Skin of body (tissue), 2 donors: ENCODE measurements around the gene RAB30. TPM values are rescaled to one million over a fixed set of nuclear protein-coding genes. Genes with fewer than 3 reads are reported as not detected.
A peak's percentile ranks its signal among the peaks of the same experiment; 100 is the strongest.

Experiments used
- DNase-seq: peaks from one replicate; lab custom pipeline; 2025; lab: John Stamatoyannopoulos, UW
- total RNA-seq: library from RNA; depleted of rRNA; stranded (reverse); fragments of >200 nt; gene quantifications from one replicate; pipeline ENCODE4 v1.2.3, GENCODE V29; 2014

The RAB30 gene, protein sequence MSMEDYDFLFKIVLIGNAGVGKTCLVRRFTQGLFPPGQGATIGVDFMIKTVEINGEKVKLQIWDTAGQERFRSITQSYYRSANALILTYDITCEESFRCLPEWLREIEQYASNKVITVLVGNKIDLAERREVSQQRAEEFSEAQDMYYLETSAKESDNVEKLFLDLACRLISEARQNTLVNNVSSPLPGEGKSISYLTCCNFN
- total RNA-seq: 22.4 TPM

DNA sequence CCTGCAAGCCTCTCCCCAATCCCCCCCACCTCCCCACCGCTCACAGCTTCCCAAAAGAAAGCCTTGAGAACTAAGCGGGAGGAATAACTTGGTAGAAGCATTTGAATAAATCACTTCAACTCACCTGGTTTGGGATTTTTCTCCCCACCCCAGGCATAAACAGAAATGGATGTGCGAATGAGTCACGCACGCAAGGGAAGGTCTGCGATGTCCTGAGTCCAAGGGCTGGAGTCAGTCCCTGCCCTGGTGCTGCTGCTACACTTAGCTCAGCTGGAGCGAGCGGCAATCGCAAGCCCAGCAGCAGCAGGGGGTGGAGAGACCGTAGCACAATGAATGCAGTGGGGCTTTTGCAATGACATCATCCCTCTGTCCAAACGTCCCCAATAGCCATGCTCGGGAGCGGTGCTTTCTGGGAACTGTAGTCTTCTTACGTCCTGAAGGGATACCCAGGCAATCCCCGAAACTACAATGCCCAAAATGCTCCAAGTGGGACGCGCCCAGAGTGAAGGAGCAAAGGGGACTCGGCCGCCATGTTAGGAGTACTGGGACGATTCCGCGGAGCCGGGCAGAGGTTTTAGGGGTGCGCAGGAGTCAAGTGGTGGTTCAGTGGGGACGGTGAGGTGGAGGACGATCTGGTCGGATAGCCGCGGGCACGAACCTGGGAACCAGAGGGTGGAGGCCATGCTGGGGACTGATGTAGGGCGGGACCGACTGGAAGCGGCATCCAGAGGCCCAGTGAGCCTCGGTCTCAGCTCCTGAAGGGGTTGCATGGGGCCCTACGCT, at the start of gene RAB30:
Gene RAB30, minus strand, starts transcription at position 331 of the 783 bp plus-strand sequence. CDS start 74,581 bp downstream, outside the sequence.
- DNase-seq: peak; percentile 100

DNA sequence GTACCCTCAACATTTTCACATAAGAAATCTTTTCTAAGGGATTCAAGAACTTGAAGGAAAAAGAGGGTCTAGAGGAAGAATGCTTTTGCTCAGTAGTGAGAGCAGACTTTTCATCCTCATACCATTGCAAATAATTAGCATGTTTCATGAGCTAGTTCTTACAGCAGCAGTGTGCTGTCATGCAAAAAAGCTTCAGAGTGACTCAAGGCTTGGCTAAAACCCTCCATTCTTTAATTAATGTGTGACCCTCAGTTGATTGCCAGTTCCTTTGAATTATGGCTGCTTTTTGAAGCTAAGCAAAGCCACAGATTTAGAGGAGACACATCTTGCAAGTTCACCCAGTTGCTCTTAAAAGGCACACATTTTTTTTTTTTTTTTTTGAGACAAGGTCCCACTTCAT, 48.6 kb upstream of the RAB30 start:
- DNase-seq: no peak

DNA sequence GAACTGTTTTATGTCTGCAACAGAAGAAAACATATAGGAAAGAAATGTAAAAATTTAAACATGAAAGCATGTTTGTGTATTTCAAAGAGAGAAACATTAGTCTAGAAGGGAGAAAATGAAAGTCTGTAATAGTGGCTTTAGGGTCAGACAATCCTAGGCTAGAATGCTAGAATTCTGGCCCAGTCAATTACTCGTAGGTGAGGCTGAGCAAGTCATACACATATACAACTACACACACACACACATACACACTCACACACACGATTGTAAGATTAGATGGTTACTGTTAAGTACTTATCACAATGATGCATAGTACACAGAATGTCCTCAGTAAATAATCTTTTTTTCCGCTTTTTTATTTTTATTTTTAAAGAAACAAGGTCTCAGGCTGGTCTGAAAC, 47.5 kb upstream of the RAB30 start:
- no peak for DNase-seq

DNA sequence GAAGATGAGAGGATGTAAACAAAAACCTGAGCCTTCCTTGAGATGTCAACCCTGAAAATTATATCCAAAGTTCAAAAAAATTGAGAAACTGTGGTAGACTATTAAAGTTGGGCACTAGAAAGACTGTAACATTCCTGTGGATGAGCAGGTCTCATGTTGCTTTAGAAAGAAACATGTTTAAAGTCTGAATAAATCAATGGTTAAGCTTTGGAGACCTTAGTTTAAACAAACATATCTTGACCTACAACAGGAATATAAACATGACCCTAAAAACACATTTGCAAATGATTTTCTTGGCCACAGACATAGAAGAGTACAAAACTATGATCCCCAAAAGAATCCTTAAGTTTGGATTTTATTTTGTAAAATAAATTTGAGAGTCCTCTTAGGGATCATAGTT, 47.1 kb upstream of the RAB30 start:
- DNase-seq: no peak

DNA sequence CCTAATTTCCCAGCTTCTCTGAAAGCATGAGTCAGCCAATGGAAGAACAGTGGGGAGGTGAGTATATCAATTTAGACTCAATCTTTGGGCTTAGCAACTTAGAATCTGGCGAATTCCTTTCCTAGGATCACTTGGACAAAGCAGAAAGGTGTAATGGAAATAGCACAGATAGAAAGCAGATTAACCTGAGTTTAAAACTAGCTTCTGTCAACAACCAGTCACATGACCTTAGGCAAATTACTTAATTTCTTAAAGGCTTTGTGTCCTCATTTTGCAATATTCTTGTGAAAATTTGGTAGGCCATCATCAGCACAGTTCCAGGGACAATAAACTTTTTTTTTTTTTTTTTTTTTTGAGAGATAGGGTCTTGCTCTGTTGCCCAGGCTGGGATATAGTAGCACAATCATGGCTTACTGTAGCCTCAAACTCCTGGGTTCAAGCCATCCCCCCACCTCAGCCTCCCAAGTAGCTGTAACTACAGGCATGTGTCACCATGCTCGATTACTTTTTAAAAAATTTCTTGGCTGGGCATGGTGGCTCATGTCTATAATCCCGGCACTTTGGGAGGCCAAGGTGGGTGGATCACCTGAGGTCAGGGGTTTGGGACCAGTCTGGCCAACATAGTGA, 44.4 kb upstream of the RAB30 start:
- DNase-seq: no peak

DNA sequence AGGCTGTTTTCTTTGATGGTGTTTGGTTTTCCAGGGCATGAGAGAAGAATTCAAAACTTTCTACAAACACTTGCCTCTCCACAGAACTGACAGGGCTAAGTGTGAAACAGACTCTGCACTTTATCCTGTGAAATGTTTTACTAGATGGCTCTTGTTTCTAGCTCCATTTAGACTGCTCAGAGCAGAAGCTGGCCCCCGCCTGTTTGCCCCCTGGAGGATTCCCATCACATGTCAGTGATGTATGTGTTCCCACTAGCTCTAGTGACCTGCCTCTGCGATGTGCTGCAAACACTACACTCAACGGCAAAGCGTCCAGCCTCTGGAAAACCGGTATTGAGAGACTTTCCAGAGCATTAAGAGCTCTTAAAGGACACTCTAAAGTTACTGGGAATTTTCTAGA, 43.9 kb upstream of the RAB30 start:
- DNase-seq: no peak

DNA sequence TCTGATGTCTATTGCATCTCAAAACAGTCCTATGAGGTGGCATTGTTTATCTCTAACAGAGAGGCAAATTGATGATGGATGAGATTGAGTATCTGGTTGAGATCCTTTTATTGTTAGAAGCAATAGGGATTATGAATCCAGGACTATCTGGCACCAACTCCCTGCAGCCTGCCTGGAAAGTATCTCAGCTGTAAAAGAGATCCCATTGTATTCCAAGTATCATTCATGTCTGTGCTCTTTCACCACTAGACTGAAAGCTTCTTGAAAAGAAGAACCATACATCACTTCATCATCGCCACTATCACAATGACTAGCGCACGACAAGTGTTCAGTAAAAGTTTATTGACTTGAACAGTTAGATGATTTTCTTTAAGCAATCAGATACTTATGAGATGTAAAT, 43.3 kb upstream of the RAB30 start:
- DNase-seq: no peak

DNA sequence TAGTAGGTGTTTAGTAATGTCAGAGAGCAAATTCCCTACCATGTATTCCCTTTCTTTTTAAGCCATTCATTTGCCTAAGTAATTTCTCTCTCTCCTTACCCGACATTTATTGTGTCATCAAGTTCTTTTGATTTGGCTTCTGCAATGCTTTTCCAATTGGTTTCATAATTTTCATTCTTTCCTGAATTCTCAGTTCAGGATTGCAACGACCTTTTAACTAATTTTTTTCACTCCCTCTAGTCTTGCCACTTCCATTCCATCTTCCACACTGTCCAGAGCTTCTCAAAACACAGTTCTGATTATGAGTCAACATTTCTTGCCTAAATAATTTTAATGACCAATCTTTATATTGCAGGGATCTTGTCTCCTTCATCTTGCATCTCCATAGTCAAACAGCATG, 41.2 kb upstream of the RAB30 start:
- DNase-seq: no peak

DNA sequence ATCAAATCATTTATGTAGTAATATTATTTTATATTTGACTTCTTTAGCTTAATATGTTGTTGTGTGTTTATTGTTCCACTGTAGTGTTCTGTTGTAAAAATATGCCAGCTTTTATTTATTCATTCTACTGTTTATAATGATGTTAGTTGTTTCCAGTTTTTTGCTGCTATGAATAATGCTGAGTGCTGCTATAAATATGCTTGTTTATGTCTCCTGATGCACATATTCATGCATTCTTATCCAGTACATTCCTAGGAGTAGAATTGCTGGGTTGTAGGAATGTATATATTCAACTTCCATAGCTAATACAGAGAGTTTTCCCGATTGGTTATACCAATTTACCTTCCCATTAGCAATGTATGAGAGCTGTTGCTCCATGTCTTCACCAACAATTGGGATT, 33.5 kb upstream of the RAB30 start:
- no peak for DNase-seq

DNA sequence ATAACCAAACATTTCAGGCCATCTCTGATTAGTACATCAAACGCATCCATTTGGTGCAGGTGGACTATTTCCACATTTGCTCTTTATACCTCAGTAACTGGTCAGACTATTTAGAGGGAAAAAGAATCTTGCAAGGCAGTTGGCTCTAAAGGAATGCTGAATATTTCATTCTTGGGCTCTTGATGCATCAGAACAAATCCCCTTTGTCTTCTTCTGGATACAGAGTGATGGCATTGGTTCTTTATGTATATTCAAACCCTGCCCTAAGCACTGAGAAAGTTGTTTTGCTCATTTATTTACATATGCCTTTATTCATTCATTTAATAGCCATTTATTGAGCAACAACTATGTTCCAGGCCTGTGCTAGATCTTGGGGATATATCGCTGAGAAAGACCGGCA, 31.1 kb upstream of the RAB30 start:
- no peak for DNase-seq

DNA sequence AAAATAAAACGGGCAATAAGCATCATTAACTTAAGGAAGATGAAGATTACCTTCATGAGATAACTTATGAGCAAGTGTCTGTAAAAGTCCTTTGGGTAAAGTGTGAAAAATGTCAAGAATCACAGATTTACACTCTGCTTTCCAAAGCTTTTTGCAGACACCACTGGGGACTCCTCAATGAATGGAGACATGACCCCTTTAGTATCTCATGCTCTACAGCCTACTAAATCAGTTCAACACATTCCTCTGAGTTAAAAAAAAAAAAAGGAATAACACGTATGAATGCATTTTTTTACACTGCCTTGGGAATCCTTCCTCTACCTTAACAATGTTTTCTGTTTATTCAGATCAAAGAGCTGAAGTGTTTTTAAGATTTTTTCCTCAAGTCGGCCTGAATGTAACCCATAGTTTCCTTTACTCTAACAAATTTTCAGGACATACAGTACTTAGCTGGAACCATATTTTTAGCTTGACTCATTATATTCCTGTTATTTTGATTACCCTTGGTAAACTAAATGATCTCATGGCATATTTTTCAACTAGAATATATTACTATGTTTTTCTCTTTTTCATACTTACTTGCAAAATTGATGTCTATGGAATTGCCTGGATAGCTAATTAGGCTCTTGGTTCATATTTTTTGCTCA, 25.9 kb upstream of the RAB30 start:
- no peak for DNase-seq

DNA sequence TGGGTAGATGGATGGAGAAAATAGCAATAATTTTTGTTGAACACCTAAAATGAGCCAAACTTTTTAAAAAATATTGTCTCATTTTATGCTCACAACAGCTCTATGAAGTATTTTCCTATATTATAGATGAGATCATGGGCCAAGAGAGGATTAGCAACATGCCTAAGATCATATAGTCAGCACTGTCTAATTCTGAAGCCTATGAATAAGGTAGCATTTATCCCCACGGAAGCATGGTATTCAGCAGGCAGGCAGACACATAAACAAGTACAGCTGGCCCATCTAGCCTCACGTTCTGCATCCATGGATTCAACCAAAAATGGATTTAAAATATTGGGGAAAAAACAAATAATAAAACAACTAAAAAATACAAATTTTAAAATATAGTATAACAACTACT, 21.9 kb upstream of the RAB30 start:
- no peak for DNase-seq

DNA sequence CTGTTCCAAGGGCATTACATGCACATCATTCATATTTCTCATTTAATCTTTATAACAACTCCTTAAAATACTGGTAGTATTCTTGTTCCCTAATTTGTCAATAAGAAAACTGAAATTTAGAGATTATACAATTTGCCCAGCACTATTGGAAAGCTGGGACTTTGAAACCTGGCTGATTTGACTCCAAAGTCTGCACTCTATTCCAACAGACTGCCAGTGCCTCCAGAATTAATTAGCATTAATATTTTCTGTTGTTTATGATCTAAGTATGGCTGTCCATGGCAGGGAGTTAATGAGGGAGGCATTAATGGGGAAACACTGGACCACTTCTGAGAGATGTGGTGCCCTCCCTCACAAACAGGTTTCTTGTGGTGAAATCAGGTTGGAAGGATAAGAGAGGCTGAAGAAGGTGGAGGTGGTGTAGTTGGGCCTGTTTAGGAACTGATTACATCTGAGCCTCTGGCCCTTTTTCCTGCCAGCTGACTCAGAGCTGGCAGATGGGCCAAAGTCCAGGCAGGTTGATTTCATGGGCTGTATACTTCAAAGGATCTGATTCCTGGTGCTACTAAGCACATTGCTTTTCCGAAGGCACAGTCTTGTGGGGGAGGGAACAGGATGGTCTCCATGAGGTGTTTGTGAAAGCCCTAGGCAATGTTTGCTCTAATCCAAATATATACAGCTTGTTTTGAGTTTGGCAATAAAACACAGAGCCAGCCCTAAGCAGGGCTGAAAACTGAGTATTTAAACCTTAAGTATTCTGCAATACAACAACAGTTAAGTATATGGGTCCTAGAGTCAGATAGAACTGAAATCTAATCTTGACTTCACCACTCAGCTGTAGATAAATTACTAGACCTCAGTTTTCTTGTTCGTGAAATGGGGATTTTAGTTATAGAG, 21.0 kb upstream of the RAB30 start:
- DNase-seq: no peak

DNA sequence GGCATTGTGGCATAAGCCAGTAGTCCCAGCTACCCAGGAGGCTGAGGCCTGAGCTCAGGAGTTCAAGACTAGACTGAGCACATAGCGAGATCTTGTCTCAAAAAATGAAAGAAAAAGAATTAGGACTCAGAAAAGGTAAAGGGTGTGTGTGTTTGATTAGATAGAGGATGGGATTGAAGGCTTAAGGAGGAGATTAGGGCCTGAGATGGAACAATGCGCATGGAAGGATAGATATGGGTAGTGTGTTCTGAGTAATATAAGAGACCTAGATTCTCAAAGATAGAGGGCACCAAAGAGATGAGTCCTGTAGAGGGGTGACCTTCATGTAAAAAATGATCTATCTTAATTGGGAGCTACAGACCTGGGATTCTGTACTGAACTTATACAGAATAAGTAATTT, 17.3 kb upstream of the RAB30 start:
- DNase-seq: no peak

DNA sequence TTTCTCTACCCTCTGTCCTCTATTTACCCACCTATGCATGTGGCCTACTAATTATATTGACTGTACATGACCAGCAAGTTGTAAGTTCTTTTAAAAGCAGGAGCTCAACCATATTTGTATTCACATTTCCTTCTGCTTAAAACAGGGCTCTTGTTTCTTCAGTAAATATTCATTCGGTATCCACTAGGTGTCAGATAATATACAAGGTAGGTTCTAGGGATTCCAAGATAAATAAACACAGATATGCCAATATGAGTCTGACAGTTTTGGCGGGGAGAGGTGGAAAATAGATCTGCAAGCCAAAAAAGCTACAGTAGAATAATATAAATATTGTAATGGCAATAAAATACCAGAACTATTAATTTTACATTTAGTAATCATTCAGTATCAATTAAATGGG, 15.3 kb upstream of the RAB30 start:
- no peak for DNase-seq

DNA sequence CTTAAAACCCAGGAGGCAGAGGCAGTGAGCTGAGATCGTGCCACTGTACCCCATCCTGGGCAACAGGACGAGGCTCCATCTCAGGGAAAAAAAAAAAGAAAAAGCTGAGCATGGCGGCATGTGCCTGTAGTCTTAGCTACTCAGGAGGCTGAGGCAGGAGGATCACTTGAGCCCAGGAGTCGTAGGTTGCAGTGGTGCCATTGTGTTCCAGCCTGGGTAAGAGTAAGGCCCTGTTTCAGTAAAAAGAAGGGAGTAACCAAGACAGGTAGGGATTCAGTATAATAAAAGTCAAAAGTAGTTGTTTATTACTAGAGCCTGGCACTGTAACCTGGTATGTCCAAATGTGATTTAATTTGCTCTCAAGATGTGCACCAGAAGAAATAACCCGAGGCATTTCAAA, 8.1 kb upstream of the RAB30 start:
- DNase-seq: no peak

DNA sequence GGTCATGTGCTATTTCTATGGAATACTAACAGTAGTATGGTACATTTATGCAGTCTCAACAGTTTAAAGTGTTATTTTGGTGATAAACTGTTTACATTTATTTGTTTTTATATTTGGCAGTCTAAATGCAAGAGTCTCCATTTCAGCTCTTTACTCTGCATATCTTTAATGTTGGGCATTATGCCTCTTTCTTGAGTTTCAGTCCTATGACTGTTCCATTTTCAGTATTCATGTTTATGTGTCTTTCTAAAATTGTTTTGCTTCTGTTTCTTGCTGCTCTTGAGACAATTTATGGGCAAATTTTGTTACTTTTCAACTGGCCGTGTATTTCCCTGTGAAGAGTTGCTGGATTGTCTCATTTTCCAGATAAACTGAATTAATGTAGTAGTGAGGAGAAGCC, 6.6 kb upstream of the RAB30 start:
- DNase-seq: no peak

DNA sequence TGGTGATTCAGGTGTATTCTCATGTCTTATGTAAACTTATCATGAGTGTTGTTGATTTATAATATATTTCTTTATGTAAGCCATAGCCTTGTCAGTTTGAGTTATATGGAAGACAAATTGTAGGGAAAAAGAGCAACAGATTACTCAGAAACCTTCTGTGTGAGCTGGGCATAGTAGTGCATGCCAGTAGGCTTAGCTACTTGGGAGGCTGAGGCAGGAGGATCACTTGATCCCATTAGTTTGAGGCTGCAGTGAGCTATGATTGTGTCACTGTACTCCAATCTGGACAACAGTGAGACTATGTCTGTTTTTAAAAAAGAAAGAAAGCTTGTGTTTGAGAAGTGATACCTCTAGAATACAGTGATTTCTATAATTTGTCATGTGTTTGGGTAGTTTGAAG, 2.2 kb upstream of the RAB30 start:
- DNase-seq: no peak

DNA sequence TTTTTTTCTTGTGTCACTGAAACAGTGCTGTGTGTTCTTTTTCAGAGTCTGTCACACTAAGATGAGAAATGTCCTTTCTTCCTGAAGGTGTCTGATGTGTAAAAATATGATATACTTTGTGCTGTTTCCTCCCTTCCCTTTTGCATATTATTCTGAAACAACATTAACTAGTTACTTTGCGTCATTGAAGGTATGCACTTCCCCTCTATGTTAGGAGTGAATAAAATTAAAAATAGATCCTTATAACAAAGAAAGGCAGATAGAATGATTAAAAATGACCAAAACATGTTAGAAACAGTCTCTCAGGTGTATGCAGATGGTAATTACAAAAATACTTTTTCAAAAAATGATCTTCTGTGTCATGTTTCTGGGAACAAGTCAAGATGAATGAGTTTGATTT, 1.6 kb upstream of the RAB30 start:
- no peak for DNase-seq

DNA sequence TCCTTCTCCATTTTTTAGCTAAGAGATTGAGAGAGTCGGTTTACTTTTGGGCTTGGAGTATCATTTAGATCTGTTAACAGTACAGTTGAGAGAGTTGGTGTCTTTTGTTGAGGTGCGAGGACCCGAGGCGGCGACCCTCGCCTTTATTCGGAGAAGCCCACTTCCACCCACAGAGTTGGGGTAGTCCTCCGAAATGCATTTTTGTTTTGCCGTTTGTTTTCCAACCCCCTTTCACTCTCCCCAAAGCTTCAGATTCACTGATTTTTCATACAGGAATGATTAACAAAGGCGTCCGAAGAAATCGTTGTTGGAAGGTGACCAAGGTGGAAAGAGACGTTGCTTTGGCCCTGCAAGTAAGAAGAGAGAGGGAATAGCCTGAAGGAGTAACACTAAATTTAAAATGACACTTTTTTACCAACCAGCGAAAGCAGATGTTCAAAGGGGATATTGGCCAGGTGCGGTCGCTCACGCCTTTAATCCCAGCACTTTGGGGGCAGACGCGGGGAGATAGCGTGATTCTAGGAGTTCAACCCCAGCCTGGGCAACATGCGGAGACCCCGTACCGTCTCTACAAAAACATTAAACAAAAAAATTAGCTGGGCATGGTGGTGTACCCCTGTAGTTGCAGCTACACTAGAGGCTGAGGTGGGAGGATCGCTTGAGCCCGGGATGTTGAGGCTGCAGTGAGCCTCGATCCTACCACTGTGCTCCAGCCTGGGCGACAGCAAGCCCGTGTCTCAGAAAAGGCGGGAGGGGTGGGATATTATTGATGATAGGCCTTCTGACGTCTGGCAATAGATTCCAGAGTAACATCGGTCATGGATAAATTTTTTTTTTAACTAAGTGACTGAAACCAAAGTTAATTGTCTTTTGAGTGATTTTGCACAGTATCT, 899 bp upstream of the RAB30 start:
- DNase-seq: no peak
